GM23248 (cell line): ENCODE data around the gene MRPL40.

Experiments used
- EZH2 ChIP-seq: fragments of 200-600 bp; sonication (generic); IDR thresholded peaks from 2 replicates; pipeline ENCODE4 v1.6.1; 2018; ENCODE audit warnings: antibody characterized with exemption, mild to moderate bottlenecking; ENCODE audit not compliant: insufficient read depth, poor library complexity, severe bottlenecking
- EZH2phosphoT487 ChIP-seq: fragments of 200-600 bp; sonication (generic); IDR thresholded peaks from 2 replicates; pipeline ENCODE4 v1.6.1; 2018; ENCODE audit warnings: antibody characterized with exemption, moderate library complexity, mild to moderate bottlenecking, low read depth; ENCODE audit not compliant: insufficient read depth

GRCh38 chr22:19455033-19455432 lies 22.7 kb downstream of the MRPL40 start:
- no peak for TF ChIP-seq EZH2
- TF ChIP-seq EZH2phosphoT487 = no peak
